Measurements from ENCODE around the gene FMN1. TPM values are rescaled to one million over a fixed set of nuclear protein-coding genes. Genes with fewer than 3 reads are reported as not detected.

FMN1 gene
- total RNA-seq, 1 experiment from 2014 or later, result 4.5 TPM

DNA sequence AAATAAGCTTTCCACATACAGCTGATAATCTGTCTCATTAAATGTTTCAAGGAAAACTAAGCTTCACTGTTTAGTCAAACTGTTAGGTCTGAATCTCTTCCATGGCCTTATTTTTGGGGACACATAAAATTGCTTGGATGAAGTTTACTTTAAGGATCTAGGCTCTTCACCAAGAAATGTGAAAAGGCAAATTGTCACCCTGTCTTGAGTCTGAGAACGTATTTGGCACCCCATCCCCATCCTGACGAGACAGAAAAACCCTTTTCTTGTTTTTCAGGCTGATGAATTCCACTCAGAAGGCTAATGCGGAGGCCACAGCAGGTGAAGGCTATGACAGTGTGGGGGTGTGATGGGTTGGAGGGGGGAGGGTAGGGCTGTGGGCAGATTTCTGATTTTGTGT is 250.1 kb downstream of the FMN1 start:
- DNase-seq (ENCODE audit: low spot score), result no peak
- no peaks in the 10 kb centered on the region for H3K9me3 Mint-ChIP-seq
- H3K4me1 Mint-ChIP-seq, result no peaks in the 10 kb centered on the region
- no peak overlapping the region for H3K4me3 Mint-ChIP-seq
- H3K27ac Mint-ChIP-seq, result no peak overlapping the region
- H3K27me3 Mint-ChIP-seq (ENCODE audit: low read depth), result no peaks in the 10 kb centered on the region; the same call in 1 of the 2 replicates
- H3K36me3 Mint-ChIP-seq, result no peaks in the 10 kb centered on the region
- ChIA-PET CTCF (interaction anchor here (1.5 kb wide), 1 partner anchor 8 kb away, joined by 9 read pairs; no protein-coding TSS in a partner anchor), POLR2A (no interaction called here)
- TF ChIP-seq GRHL2 (CRISPR knock-in tag; IDR thresholded peaks at IDR 0.05; ENCODE audit: insufficient replicate concordance, severe bottlenecking) (no peak), CREM (CRISPR knock-in tag; IDR thresholded peaks at IDR 0.05) (no peak), SOX15 (CRISPR knock-in tag; IDR thresholded peaks at IDR 0.05) (no peak), ZNF121 (CRISPR knock-in tag; IDR thresholded peaks at IDR 0.05) (no peak), FOXJ3 (CRISPR knock-in tag; IDR thresholded peaks at IDR 0.05; ENCODE audit: borderline replicate concordance) (no peak)
- TF ChIP-seq, protein P1, sequence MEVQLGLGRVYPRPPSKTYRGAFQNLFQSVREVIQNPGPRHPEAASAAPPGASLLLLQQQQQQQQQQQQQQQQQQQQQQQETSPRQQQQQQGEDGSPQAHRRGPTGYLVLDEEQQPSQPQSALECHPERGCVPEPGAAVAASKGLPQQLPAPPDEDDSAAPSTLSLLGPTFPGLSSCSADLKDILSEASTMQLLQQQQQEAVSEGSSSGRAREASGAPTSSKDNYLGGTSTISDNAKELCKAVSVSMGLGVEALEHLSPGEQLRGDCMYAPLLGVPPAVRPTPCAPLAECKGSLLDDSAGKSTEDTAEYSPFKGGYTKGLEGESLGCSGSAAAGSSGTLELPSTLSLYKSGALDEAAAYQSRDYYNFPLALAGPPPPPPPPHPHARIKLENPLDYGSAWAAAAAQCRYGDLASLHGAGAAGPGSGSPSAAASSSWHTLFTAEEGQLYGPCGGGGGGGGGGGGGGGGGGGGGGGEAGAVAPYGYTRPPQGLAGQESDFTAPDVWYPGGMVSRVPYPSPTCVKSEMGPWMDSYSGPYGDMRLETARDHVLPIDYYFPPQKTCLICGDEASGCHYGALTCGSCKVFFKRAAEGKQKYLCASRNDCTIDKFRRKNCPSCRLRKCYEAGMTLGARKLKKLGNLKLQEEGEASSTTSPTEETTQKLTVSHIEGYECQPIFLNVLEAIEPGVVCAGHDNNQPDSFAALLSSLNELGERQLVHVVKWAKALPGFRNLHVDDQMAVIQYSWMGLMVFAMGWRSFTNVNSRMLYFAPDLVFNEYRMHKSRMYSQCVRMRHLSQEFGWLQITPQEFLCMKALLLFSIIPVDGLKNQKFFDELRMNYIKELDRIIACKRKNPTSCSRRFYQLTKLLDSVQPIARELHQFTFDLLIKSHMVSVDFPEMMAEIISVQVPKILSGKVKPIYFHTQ (CRISPR knock-in tag; IDR thresholded peaks at IDR 0.05), result no peak
- ATAC-seq, result no peak

- no peak overlapping the region for H3K27ac Mint-ChIP-seq
- CTCF ChIA-PET, result interaction anchor here (1.5 kb wide), 1 partner anchor 8 kb away, joined by 9 read pairs; no protein-coding TSS in a partner anchor
- no peaks in the 10 kb centered on the region; the same call in 1 of the 2 replicates for H3K27me3 Mint-ChIP-seq (ENCODE audit: low read depth)
- TF ChIP-seq CBFB (CRISPR knock-in tag; IDR thresholded peaks at IDR 0.05; ENCODE audit: low read depth) (no peak), SP1 (CRISPR knock-in tag; conservative IDR thresholded peaks at IDR 0.05) (no peak), JAZF1 (CRISPR knock-in tag; IDR thresholded peaks at IDR 0.05) (no peak), HMGA2 (CRISPR knock-in tag; IDR thresholded peaks at IDR 0.05) (no peak), ZNF232 (CRISPR knock-in tag; IDR thresholded peaks at IDR 0.05) (no peak), MYBL2 (CRISPR knock-in tag; IDR thresholded peaks at IDR 0.05) (no peak), FOXP1 (CRISPR knock-in tag; IDR thresholded peaks at IDR 0.05; ENCODE audit: borderline replicate concordance) (no peak), ZNF121 (CRISPR knock-in tag; IDR thresholded peaks at IDR 0.05) (no peak), NR2C2 (CRISPR knock-in tag; IDR thresholded peaks at IDR 0.05) (no peak), NFYB (CRISPR knock-in tag; conservative IDR thresholded peaks at IDR 0.05; ENCODE audit: low read depth) (no peak), ZNF396 (CRISPR knock-in tag; IDR thresholded peaks at IDR 0.05; ENCODE audit: borderline replicate concordance) (no peak), ETV6 (CRISPR knock-in tag; IDR thresholded peaks at IDR 0.05) (no peak), GABPB1 (CRISPR knock-in tag; IDR thresholded peaks at IDR 0.05) (no peak)
- TF ChIP-seq, protein P2, sequence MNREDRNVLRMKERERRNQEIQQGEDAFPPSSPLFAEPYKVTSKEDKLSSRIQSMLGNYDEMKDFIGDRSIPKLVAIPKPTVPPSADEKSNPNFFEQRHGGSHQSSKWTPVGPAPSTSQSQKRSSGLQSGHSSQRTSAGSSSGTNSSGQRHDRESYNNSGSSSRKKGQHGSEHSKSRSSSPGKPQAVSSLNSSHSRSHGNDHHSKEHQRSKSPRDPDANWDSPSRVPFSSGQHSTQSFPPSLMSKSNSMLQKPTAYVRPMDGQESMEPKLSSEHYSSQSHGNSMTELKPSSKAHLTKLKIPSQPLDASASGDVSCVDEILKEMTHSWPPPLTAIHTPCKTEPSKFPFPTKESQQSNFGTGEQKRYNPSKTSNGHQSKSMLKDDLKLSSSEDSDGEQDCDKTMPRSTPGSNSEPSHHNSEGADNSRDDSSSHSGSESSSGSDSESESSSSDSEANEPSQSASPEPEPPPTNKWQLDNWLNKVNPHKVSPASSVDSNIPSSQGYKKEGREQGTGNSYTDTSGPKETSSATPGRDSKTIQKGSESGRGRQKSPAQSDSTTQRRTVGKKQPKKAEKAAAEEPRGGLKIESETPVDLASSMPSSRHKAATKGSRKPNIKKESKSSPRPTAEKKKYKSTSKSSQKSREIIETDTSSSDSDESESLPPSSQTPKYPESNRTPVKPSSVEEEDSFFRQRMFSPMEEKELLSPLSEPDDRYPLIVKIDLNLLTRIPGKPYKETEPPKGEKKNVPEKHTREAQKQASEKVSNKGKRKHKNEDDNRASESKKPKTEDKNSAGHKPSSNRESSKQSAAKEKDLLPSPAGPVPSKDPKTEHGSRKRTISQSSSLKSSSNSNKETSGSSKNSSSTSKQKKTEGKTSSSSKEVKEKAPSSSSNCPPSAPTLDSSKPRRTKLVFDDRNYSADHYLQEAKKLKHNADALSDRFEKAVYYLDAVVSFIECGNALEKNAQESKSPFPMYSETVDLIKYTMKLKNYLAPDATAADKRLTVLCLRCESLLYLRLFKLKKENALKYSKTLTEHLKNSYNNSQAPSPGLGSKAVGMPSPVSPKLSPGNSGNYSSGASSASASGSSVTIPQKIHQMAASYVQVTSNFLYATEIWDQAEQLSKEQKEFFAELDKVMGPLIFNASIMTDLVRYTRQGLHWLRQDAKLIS (CRISPR knock-in tag; IDR thresholded peaks at IDR 0.05; ENCODE audit: borderline replicate concordance), result no peak
- ATAC-seq, result no peak
- POLR2A ChIA-PET, result no interaction called here
- H3K36me3 Mint-ChIP-seq, result no peaks in the 10 kb centered on the region
- H3K4me3 Mint-ChIP-seq, result no peak overlapping the region
- H3K9me3 Mint-ChIP-seq, result no peaks in the 10 kb centered on the region
- H3K4me1 Mint-ChIP-seq, result no peaks in the 10 kb centered on the region
- DNase-seq (ENCODE audit: low spot score), result no peak
These were observed 250.8 kb downstream of the FMN1 start for GRCh38 chr15:32943711-32944110.
